GM21737 (cell line): ENCODE measurements around the gene CNDP2.
A peak's percentile ranks its signal among the peaks of the same experiment; 100 is the strongest.
"Not testable (repeated sequence)": the region's sequence is repeated elsewhere in the genome, so short reads cannot be mapped to it uniquely, and the experiment has no call there.

Experiments
- ATAC-seq: cut with Tn5 transposase; IDR thresholded peaks from one replicate; pipeline ENCODE4 v1.9.1; 2021; ENCODE audit warnings: mild to moderate bottlenecking, moderate library complexity; ENCODE audit not compliant: unreplicated experiment

The CNDP2 gene

GRCh38 chr18:74498712-74499627 is 2.8 kb downstream of the CNDP2 start:
- peak; percentile 30 for ATAC-seq

DNA sequence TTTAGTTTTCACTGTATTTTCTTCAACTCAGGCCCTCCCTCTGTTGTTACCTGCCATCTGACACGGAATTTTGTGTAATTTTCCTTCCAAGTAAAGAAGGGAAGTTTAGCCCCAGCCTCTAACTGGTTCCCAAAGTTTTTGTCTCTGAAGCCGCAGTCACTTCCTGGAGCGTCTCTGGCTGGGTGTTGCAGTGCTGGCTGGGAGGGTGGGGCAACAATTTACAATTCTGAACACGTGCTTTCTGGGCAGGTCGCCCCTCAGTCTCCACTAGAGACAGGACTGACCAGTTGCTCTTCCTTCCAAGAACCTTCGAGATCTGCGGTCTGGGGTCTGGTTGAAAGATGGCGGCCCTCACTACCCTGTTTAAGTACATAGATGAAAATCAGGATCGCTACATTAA is 3.5 kb downstream of the CNDP2 start:
- ATAC-seq: peak; percentile 29

GRCh38 chr18:74500372-74500771 is 4.2 kb downstream of the CNDP2 start:
- ATAC-seq: no peak

DNA sequence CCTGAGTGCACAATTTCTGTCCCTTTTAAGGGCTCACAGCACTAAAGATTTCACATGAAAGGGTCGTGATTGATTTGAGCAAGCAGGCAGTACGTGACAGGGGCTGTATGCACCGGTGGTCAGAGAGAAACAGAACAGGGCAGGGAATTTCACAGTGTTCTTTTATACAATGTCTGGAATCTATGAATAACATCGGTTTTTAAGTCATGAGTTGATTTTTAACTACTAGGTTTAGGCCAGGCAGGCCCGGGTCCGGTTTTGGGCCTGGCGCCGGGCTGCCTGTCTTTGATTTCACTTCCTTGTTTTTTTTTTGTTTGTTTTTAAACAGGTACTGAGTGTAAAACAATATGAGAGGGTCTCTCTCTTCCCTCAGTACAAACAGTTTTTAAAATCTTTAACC is 4.6 kb downstream of the CNDP2 start:
- ATAC-seq: not testable (repeated sequence)

DNA sequence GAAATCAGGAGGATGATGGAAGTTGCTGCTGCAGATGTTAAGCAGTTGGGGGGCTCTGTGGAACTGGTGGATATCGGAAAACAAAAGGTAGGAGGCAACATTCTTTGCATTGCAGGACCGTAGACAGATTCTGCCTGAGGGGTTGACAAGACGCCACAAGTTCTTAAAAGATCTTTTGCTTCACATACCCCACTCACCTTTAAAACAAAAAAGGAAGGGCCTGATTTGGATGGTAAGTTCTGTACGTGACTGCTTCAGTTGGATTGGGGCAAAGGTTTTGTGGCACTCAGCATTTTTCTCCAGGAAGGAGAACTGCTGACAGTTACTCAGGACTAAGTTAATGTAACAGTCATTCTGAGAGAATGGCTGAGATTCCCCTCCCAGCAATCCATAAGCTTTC is 5.2 kb downstream of the CNDP2 start:
- no peak for ATAC-seq

- ATAC-seq: no peak
Measured at GRCh38 chr18:74503137-74503536, 7.0 kb downstream of the CNDP2 start.

DNA sequence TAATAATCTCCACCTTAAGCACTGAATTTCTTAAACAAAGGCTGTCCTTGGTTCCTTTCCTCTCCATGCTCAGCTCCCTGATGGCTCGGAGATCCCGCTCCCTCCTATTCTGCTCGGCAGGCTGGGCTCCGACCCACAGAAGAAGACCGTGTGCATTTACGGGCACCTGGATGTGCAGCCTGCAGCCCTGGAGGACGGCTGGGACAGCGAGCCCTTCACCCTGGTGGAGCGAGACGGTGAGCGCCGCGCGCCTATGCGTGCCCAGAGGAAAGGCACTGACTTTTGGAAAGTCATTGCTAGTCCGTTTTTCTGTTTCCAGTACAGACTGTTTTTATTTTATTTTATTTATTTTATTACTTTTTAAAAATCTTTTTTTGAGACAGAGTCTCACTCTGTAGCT is 9.6 kb downstream of the CNDP2 start:
- no peak for ATAC-seq

GRCh38 chr18:74506448-74507084 is 10.4 kb downstream of the CNDP2 start:
- no peak for ATAC-seq

- ATAC-seq: no peak
Measured at GRCh38 chr18:74507097-74507881, 11.1 kb downstream of the CNDP2 start.

DNA sequence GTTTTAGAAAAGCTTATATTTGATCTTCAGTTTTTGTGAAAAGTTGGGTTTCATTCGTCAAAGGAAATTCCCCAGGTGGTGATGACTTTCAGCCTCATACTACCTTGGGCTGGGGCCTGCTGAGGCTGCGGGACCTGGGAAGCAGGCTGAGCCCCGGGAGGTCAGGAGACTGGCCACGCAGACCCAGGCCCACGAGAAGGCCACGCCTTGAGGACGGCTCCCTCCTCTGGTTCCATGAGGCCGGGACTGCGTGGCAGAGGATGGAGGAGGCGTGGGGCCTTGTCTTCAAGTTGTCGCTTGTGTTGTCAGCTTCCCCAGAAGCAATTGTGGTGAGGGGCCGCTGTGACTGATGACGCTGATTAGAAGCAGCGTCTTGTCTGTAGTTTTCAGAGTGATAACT is 11.8 kb downstream of the CNDP2 start:
- no peak for ATAC-seq

GRCh38 chr18:74508366-74508765 is 12.2 kb downstream of the CNDP2 start:
- no peak for ATAC-seq

GRCh38 chr18:74508821-74509225 is 12.7 kb downstream of the CNDP2 start:
- ATAC-seq: no peak

GRCh38 chr18:74509856-74510769 is 13.9 kb downstream of the CNDP2 start:
- no peak for ATAC-seq

DNA sequence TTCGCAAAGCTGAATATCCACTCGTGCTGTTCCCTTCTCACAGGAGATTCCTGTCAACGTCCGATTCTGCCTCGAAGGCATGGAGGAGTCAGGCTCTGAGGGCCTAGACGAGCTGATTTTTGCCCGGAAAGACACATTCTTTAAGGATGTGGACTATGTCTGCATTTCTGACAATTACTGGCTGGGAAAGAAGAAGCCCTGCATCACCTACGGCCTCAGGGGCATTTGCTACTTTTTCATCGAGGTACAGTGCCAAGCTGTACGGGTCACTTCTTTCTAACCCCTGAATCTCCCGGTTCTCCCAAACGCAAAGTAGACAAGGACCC is 14.6 kb downstream of the CNDP2 start:
- ATAC-seq: no peak

DNA sequence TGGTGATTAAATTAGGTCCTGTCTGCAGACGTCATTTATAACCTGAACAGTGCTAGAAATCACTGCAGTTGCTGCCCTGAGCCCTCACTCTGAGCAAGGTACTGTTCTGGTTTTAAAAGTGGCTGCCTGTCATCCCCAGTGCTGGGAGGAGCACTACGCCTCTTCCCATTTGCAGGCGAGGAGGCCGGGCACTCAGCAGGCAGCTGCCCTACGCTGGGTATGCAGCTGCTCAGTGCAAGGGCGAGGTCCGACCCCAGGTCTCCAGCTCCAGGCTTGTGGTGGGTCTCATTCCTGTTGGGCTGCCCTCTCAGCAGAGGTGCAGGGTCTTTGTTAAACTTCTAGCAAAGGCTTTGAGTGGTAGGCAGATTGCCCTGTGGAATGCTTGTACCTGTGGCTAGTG is 15.7 kb downstream of the CNDP2 start:
- no peak for ATAC-seq

DNA sequence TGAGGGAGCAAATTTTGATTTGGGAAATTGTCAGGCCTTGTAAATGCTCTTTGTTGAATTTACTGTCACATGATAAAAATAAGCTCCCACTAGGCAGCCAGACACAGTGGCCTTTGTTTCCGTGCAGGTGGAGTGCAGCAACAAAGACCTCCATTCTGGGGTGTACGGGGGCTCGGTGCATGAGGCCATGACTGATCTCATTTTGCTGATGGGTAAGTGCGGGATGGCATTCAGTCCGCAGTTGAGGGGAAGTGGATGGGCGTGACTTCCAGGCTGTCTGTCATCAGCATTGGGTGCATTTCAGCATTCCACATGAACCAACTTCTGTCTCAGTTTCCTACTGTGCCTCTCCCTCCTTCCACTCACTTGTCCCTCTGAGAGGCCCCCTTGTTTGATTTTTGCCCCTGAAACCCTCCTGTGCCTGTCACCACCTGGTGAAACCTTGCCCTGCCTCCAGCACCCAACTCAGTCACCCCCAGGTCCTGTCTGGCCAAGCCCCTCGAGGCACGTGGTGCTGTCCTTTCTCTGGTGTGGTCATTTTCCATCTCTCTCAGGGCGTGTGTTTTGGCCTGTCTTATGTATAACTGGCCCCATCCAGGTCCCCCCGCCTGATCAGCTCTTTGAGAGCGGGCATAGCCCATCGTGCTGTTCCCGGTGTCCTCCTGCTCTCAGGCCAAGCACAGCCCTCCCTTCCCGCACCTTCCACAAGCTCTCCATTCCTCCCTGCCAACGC is 16.3 kb downstream of the CNDP2 start:
- no peak for ATAC-seq

- ATAC-seq: no peak
Measured at GRCh38 chr18:74513149-74513882, 17.2 kb downstream of the CNDP2 start.

GRCh38 chr18:74513883-74514205 is 17.7 kb downstream of the CNDP2 start:
- no peak for ATAC-seq

DNA sequence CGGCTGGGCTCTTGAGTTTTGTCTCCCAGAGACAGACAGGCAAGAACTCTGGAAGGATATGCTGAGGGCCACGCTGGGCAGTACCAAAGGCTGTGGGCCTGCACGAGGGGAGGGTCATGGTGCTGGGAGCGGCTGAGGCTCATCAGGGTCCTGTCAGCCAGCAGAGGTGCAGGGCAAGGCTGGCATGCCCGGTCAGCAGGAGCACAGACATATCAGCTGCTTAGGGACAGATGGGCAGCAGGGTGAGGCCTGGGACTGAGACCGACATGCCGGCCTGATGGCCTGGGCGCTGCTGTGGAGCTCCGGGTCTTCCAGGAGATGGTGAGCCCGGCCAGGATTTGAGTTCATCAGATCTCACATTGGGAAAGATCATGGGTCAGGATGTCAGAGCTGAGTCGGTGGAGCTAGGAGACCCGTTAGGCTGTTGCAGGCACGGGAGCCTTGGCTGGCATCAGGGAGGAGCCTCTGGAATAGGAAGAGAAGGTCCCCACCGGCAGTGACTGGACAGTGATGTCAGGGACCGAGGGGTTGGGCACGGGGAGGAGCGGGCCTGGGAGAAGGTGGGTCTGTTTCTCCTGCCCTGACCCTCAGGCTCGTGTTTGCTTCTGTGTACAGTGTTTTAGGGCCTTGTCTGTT is 18.8 kb downstream of the CNDP2 start:
- ATAC-seq: no peak
